ENCODE data around the gene KRTAP12-4. TPM values are rescaled to one million over a fixed set of nuclear protein-coding genes. Genes with fewer than 3 reads are reported as not detected.
"Not testable (repeated sequence)": the region's sequence is repeated elsewhere in the genome, so short reads cannot be mapped to it uniquely, and the experiment has no call there.

KRTAP12-4 gene
- total RNA-seq, 2 experiments from 2014 or later = not detected

DNA sequence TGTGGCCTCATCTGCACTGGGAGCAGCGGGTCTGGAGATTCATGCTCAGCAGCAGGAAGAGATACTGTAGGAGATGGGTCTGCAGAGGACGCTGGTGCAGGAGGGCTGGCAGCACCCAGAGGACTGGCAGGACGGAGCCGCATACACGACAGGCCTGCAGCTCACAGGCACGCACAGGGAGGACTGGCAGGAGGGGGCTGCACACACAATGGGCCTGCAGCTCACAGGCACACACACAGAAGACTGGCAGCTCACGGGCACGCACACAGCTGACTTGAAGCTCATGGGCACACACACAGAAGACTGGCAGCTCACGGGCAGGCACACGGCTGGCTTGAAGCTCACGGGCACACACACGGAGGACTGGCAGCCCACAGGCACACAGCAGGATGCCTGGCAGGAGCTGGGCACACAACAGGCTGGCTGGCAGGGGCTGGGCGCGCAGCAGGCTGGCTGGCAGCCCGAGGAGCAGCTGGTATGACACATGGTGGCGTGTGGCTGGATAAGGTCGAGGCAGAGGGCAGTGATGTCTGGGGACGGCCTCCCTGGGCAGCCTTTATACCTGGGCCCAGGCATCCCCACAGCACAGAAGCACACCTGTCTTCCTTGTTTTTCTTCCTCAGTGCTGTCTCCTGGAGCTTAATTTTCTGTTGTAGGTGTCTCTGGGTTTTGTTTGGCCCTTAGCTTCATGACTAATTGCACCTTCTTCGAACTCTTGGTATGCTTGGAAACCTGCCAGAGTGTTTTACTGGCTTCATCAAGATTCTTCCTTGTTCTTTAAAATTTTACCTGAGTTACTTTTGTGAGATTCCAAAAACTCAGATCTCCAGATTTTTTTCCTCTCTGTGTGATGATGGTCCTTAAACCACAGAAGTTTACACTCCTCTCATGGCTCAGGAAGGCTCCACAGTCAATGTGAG lies 12.2 kb upstream of the KRTAP12-4 start, which contains the start of gene KRTAP12-2:
Gene KRTAP12-2, minus strand, starts transcription at position 527 of the 920 bp plus-strand sequence. Its CDS starts 41 bp downstream, at position 486.
- no peak for DNase-seq (ENCODE audit: low spot score)
- Histone ChIP-seq H3K4me3 (ENCODE audit: low read depth, low read length, poor library complexity, severe bottlenecking) (no peak within 1 kb of the TSS), H3K4me1 (ENCODE audit: insufficient read depth, low read length, poor library complexity, severe bottlenecking) (no peaks in the 10 kb centered on the region), H3K27ac (ENCODE audit: low read depth, low read length, poor library complexity, severe bottlenecking) (no peak within 1 kb of the TSS), H3K36me3 (ENCODE audit: insufficient read depth, low read length) (no peaks in the 10 kb centered on the region), H3K4me2 (ENCODE audit: low read length) (no peak within 1 kb of the TSS), H3K79me2 (ENCODE audit: insufficient read depth, low read depth, low read length) (no peaks in the 10 kb centered on the region), H3K9me2 (ENCODE audit: insufficient read depth, low read length) (no peaks in the 10 kb centered on the region), H2AFZ (ENCODE audit: low read length) (no peak within 1 kb of the TSS), H4K20me1 (ENCODE audit: insufficient read depth, low read length) (no peaks in the 10 kb centered on the region), H3K9me3 (ENCODE audit: low read length) (no peaks in the 10 kb centered on the region)
- ChIA-PET POLR2A (no interaction called here), CTCF (ENCODE audit: unreplicated experiment) (no interaction called here)
- no TSS peak for BruUV-seq (replicated peaks)
- TF ChIP-seq EZH2phosphoT487 (IDR thresholded peaks at IDR 0.05; ENCODE audit: borderline replicate concordance, low read depth, low read length) = no peak
- TF ChIP-seq, protein P1, sequence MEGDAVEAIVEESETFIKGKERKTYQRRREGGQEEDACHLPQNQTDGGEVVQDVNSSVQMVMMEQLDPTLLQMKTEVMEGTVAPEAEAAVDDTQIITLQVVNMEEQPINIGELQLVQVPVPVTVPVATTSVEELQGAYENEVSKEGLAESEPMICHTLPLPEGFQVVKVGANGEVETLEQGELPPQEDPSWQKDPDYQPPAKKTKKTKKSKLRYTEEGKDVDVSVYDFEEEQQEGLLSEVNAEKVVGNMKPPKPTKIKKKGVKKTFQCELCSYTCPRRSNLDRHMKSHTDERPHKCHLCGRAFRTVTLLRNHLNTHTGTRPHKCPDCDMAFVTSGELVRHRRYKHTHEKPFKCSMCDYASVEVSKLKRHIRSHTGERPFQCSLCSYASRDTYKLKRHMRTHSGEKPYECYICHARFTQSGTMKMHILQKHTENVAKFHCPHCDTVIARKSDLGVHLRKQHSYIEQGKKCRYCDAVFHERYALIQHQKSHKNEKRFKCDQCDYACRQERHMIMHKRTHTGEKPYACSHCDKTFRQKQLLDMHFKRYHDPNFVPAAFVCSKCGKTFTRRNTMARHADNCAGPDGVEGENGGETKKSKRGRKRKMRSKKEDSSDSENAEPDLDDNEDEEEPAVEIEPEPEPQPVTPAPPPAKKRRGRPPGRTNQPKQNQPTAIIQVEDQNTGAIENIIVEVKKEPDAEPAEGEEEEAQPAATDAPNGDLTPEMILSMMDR (conservative IDR thresholded peaks at IDR 0.05; ENCODE audit: low read length) = no peak
- intact Hi-C loops (cut with micrococcal nuclease; ENCODE audit: unreplicated experiment) = no loop called here

DNA sequence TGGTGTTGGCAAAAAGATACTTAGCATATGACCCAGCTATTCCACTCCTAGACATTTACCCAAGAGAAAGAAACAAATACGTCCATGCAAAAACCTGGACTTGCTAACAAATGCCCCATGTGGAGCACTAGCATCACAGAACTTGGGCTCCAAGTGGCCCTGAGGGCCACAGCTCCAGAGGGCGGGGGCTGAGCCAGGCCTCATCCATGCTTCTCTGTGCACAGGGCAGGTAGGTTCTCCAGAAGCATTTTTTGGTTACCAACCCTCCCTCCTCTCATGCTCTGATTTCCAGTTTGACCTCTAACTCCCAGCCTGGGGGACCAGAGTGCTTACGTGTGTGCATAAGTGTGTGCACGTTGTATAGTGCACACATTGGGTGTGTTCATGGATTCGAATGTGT lies 10.2 kb upstream of the KRTAP12-4 start:
- POLR2A ChIA-PET = no interaction called here
- Histone ChIP-seq H4K20me1 (ENCODE audit: insufficient read depth, low read length) (no peaks in the 10 kb centered on the region), H3K9me3 (ENCODE audit: low read length) (no peaks in the 10 kb centered on the region), H3K4me1 (ENCODE audit: insufficient read depth, low read length, poor library complexity, severe bottlenecking) (no peaks in the 10 kb centered on the region), H3K36me3 (ENCODE audit: insufficient read depth, low read length) (no peaks in the 10 kb centered on the region), H3K4me3 (ENCODE audit: low read depth, low read length, poor library complexity, severe bottlenecking) (no peak overlapping the region), H3K4me2 (ENCODE audit: low read length) (no peak overlapping the region), H3K27ac (ENCODE audit: low read depth, low read length, poor library complexity, severe bottlenecking) (no peak overlapping the region), H2AFZ (ENCODE audit: low read length) (no peak overlapping the region), H3K79me2 (ENCODE audit: insufficient read depth, low read depth, low read length) (no peaks in the 10 kb centered on the region), H3K9me2 (ENCODE audit: insufficient read depth, low read length) (no peaks in the 10 kb centered on the region)
- no peak for TF ChIP-seq EZH2phosphoT487 (IDR thresholded peaks at IDR 0.05; ENCODE audit: borderline replicate concordance, low read depth, low read length)
- TF ChIP-seq, protein P1 (conservative IDR thresholded peaks at IDR 0.05; ENCODE audit: low read length) = no peak
- BruUV-seq (replicated peaks) = no TSS peak
- intact Hi-C loops (cut with micrococcal nuclease; ENCODE audit: unreplicated experiment) = no loop called here
- no peak for DNase-seq (ENCODE audit: low spot score)
- CTCF ChIA-PET (ENCODE audit: unreplicated experiment) = no interaction called here

DNA sequence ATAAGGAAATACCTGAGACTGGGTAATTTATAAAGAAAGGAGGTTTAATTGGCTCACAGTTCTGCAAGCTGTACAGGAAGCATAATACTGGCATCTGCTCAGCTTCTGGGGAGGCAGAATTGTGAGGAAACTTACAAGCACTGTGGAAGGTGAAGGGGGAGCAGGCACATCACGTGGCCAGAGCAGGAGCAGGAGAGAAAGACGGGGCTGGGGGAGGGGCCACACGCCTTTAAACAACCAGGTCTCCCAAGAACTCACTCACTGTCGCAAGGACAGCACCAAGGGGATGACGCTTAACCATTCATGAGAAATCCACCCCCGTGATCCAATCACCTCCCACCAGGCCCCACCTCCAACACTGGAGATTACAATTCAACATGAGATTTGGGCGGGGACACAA lies 7.1 kb upstream of the KRTAP12-4 start:
- H4K20me1 ChIP-seq (ENCODE audit: insufficient read depth, low read length); POLR2A ChIA-PET; BruUV-seq (replicated peaks); H3K9me2 ChIP-seq (ENCODE audit: insufficient read depth, low read length); H3K9me3 ChIP-seq (ENCODE audit: low read length); H3K4me1 ChIP-seq (ENCODE audit: insufficient read depth, low read length, poor library complexity, severe bottlenecking); H3K36me3 ChIP-seq (ENCODE audit: insufficient read depth, low read length); intact Hi-C loops (cut with micrococcal nuclease; ENCODE audit: unreplicated experiment); H3K27ac ChIP-seq (ENCODE audit: low read depth, low read length, poor library complexity, severe bottlenecking); H3K79me2 ChIP-seq (ENCODE audit: insufficient read depth, low read depth, low read length); DNase-seq (ENCODE audit: low spot score); CTCF ChIA-PET (ENCODE audit: unreplicated experiment); H3K4me3 ChIP-seq (ENCODE audit: low read depth, low read length, poor library complexity, severe bottlenecking); H3K4me2 ChIP-seq (ENCODE audit: low read length); H2AFZ ChIP-seq (ENCODE audit: low read length): not testable (repeated sequence)
